GM12892 (cell line): ENCODE data around the gene VWA3A. TPM values are rescaled to one million over a fixed set of nuclear protein-coding genes. Genes with fewer than 3 reads are reported as not detected.
"Not testable (repeated sequence)": the region's sequence is repeated elsewhere in the genome, so short reads cannot be mapped to it uniquely, and the experiment has no call there.

Source experiments
- DNase-seq: peaks from one replicate; pipeline ENCODE4 v3.0.0; 2011; ENCODE audit not compliant: insufficient read length
- FAIRE-seq: peaks from 2 replicates; lab custom pipeline; 2011; peaks lifted over from hg19 to GRCh38; lab: Jason Lieb, UNC
- POLR2A ChIP-seq: IDR thresholded peaks from 2 replicates; pipeline ENCODE4 v1.6.1; 2011; ENCODE audit warnings: low read depth, low read length, control low read depth
- POLR2AphosphoS5 ChIP-seq: IDR thresholded peaks from 2 replicates; pipeline ENCODE4 v1.6.1; 2011; ENCODE audit warnings: low read depth, low read length, control low read depth
- TAF1 ChIP-seq: IDR thresholded peaks from 2 replicates; pipeline ENCODE4 v1.6.1; 2011; ENCODE audit warnings: low read depth, mild to moderate bottlenecking, control low read depth, low read length, borderline replicate concordance
- polyA plus RNA-seq: library from polyadenylated mRNA; unstranded; fragments of >200 nt; gene quantifications from one replicate; pipeline ENCODE4 v1.2.1, GENCODE V29; 2012; ENCODE audit warnings: missing spikeins, inconsistent platforms; ENCODE audit not compliant: missing spikeins

The VWA3A gene
- polyA plus RNA-seq, result 0.19 TPM

GRCh38 chr16:22092143-22092933, at the start of gene VWA3A:
TSS of gene VWA3A (plus strand) at chr16:22092541. CDS start at chr16:22092638, 97 bp downstream.
- DNase-seq (no peak), FAIRE-seq (no peak)
- TF ChIP-seq POLR2A (no peak), POLR2AphosphoS5 (no peak), TAF1 (no peak)

- DNase-seq, FAIRE-seq: not testable (repeated sequence)
Observed at GRCh38 chr16:22043882-22044281, 48.5 kb upstream of the VWA3A start.

GRCh38 chr16:22045888-22046287, 46.5 kb upstream of the VWA3A start:
- FAIRE-seq, result not testable (repeated sequence)

GRCh38 chr16:22050963-22051362, 41.4 kb upstream of the VWA3A start:
- TF ChIP-seq TAF1, result no peak
- TF ChIP-seq POLR2AphosphoS5, result no peak
- TF ChIP-seq POLR2A, result no peak
- FAIRE-seq (no peak), DNase-seq (no peak)

More at GRCh38 chr16:22045888-22046287, 46.5 kb upstream of the VWA3A start:
- DNase-seq, result not testable (repeated sequence)

- no peak for DNase-seq
- FAIRE-seq, result no peak
- TF ChIP-seq POLR2AphosphoS5, result no peak
- TF ChIP-seq POLR2A, result no peak
- no peak for TF ChIP-seq TAF1
Observed at GRCh38 chr16:22052980-22053379, 39.4 kb upstream of the VWA3A start.

GRCh38 chr16:22053921-22054341, 38.4 kb upstream of the VWA3A start:
- FAIRE-seq (no peak), DNase-seq (no peak)
- no peak for TF ChIP-seq POLR2A
- no peak for TF ChIP-seq TAF1
- TF ChIP-seq POLR2AphosphoS5, result no peak

- peak; percentile 30 for FAIRE-seq
- DNase-seq, result no peak
Observed at GRCh38 chr16:22054847-22055590, 37.3 kb upstream of the VWA3A start.

GRCh38 chr16:22055881-22056280, 36.5 kb upstream of the VWA3A start:
- DNase-seq (no peak), FAIRE-seq (no peak)
- TF ChIP-seq TAF1 (no peak), POLR2AphosphoS5 (no peak), POLR2A (no peak)

More at GRCh38 chr16:22054847-22055590, 37.3 kb upstream of the VWA3A start:
- TF ChIP-seq POLR2AphosphoS5, result no peak
- no peak for TF ChIP-seq POLR2A
- no peak for TF ChIP-seq TAF1

- FAIRE-seq, result no peak
Observed at GRCh38 chr16:22063888-22064467, 28.4 kb upstream of the VWA3A start.

GRCh38 chr16:22065252-22065651, 27.1 kb upstream of the VWA3A start:
- no peak for TF ChIP-seq POLR2AphosphoS5
- TF ChIP-seq TAF1, result no peak
- no peak for TF ChIP-seq POLR2A
- DNase-seq (no peak), FAIRE-seq (no peak)

More at GRCh38 chr16:22063888-22064467, 28.4 kb upstream of the VWA3A start:
- no peak for TF ChIP-seq POLR2AphosphoS5
- no peak for TF ChIP-seq TAF1
- no peak for TF ChIP-seq POLR2A
- DNase-seq, result no peak
